Thymus (tissue), 11 donors: Measurements from ENCODE around the gene GPRIN3. TPM values are rescaled to one million over a fixed set of nuclear protein-coding genes. Genes with fewer than 3 reads are reported as not detected.
"Not testable (repeated sequence)": the region's sequence is repeated elsewhere in the genome, so short reads cannot be mapped to it uniquely, and the experiment has no call there.

ENCODE experiments used
- DNase-seq, 9 donors: peaks; one replicate each; pipeline ENCODE4 v3.0.0-alpha.2; 2013; ENCODE audit warnings: low spot score in 9 of 9, low read depth in 6 of 9, missing footprints in 1 of 9
- H3K27ac ChIP-seq, 2 donors: one replicate each; pipeline ENCODE4 v1.5.1; 2013; ENCODE audit warnings: control low read depth in 1 of 2, low read depth in 1 of 2, low read length in 1 of 2, mild to moderate bottlenecking in 1 of 2, moderate library complexity in 1 of 2
- H3K27me3 ChIP-seq, 2 donors: one replicate each; pipeline ENCODE4 v1.5.1; 2013; ENCODE audit warnings: low read length in 1 of 2; ENCODE audit not compliant: control insufficient read depth in 2 of 2, insufficient read depth in 1 of 2
- H3K36me3 ChIP-seq, 2 donors: one replicate each; pipeline ENCODE4 v1.5.1; 2013; ENCODE audit warnings: low read length in 1 of 2, mild to moderate bottlenecking in 1 of 2, moderate library complexity in 1 of 2; ENCODE audit not compliant: control insufficient read depth in 2 of 2, insufficient read depth in 2 of 2
- H3K4me1 ChIP-seq, 2 donors: one replicate each; pipeline ENCODE4 v1.5.1; 2013; ENCODE audit warnings: low read length in 2 of 2; ENCODE audit not compliant: control insufficient read depth in 2 of 2, insufficient read depth in 2 of 2
- H3K4me3 ChIP-seq, 2 donors: one replicate each; pipeline ENCODE4 v1.5.1; 2013; ENCODE audit warnings: low read length in 2 of 2, control low read depth in 1 of 2, mild to moderate bottlenecking in 1 of 2
- H3K9me3 ChIP-seq, 2 donors: one replicate each; pipeline ENCODE4 v1.5.1; 2013; ENCODE audit warnings: low read length in 1 of 2, mild to moderate bottlenecking in 1 of 2; ENCODE audit not compliant: control insufficient read depth in 2 of 2, insufficient read depth in 1 of 2
- WGBS: extraction: QIAGEN DNeasy Blood & Tissue Kit; methylation state at CpG from one replicate; pipeline ENCODE4 v1.1.7; 2013; 5-methylcytosine and 5-hydroxymethylcytosine counted together
- polyA plus RNA-seq: library from polyadenylated mRNA; stranded (reverse); fragments of 200-250 nt; gene quantifications from one replicate; pipeline ENCODE4 v1.2.3, GENCODE V29; 2013
- total RNA-seq: library from RNA; stranded (reverse); fragments of 120-200 nt; gene quantifications from one replicate; pipeline ENCODE4 v1.2.4, GENCODE V29; 2013
- donor health status: healthy.

GPRIN3 gene
- total and polyA plus RNA-seq, 2 donors = 2.6 to 3.4 TPM

GRCh38 chr4:89322671-89323070, 15.1 kb upstream of the GPRIN3 start:
- no peak for DNase-seq
- Histone ChIP-seq H3K27ac (no peak overlapping the region), H3K4me1 (no peaks in the 10 kb centered on the region), H3K36me3 (no peaks in the 10 kb centered on the region), H3K4me3 (no peak overlapping the region), H3K27me3 (no peaks in the 10 kb centered on the region), H3K9me3 (no peaks in the 10 kb centered on the region)

GRCh38 chr4:89319756-89320155, 12.2 kb upstream of the GPRIN3 start:
- Histone ChIP-seq H3K36me3 (no peaks in the 10 kb centered on the region), H3K27me3 (no peaks in the 10 kb centered on the region), H3K27ac (no peak overlapping the region), H3K9me3 (no peaks in the 10 kb centered on the region), H3K4me3 (no peak overlapping the region), H3K4me1 (no peaks in the 10 kb centered on the region)
- no peak for DNase-seq
- 98% methylated on average over 2 of the region's 2 CpGs for WGBS

- DNase-seq = peak in 1 of 9 donors; percentile 46
- H3K27ac ChIP-seq = no peak overlapping the region
- no peaks in the 10 kb centered on the region for H3K36me3 ChIP-seq
- no peak overlapping the region for H3K4me3 ChIP-seq
- H3K27me3 ChIP-seq = no peaks in the 10 kb centered on the region
- 16% methylated on average over 3 of the region's 3 CpGs for WGBS
- H3K4me1 ChIP-seq = no peaks in the 10 kb centered on the region
- H3K9me3 ChIP-seq = no peaks in the 10 kb centered on the region
Observed at GRCh38 chr4:89316931-89317366, 9.3 kb upstream of the GPRIN3 start.

- Histone ChIP-seq H3K4me3 (no peak overlapping the region), H3K36me3 (no peaks in the 10 kb centered on the region), H3K4me1 (no peaks in the 10 kb centered on the region), H3K27me3 (no peaks in the 10 kb centered on the region), H3K27ac (no peak overlapping the region), H3K9me3 (no peaks in the 10 kb centered on the region)
- WGBS = 57% methylated on average over 1 of the region's 1 CpG
- DNase-seq = no peak
Observed at GRCh38 chr4:89316211-89316610, 8.6 kb upstream of the GPRIN3 start.

GRCh38 chr4:89314291-89314690, 6.7 kb upstream of the GPRIN3 start:
- H3K4me3 ChIP-seq = no peak overlapping the region
- H3K27ac ChIP-seq = no peak overlapping the region
- H3K27me3 ChIP-seq = no peaks in the 10 kb centered on the region
- WGBS = 97% methylated on average over 3 of the region's 3 CpGs
- no peaks in the 10 kb centered on the region for H3K9me3 ChIP-seq
- no peaks in the 10 kb centered on the region for H3K36me3 ChIP-seq
- DNase-seq = no peak
- H3K4me1 ChIP-seq = no peaks in the 10 kb centered on the region

- no peak overlapping the region for H3K4me3 ChIP-seq
- no peak for DNase-seq
- peaks cover 2 to 5% of the 10 kb centered on the region in 2 donors for H3K27me3 ChIP-seq
- no peak overlapping the region for H3K27ac ChIP-seq
- no peaks in the 10 kb centered on the region for H3K36me3 ChIP-seq
- H3K9me3 ChIP-seq = no peaks in the 10 kb centered on the region
- peaks cover 2 to 8% of the 10 kb centered on the region in 2 donors for H3K4me1 ChIP-seq
Observed at GRCh38 chr4:89312066-89312465, 4.5 kb upstream of the GPRIN3 start.

- H3K27ac ChIP-seq = no peak overlapping the region
- peaks cover 7 to 12% of the 10 kb centered on the region in 2 donors for H3K4me1 ChIP-seq
- no peak overlapping the region for H3K4me3 ChIP-seq
- 100% methylated on average over 1 of the region's 1 CpG for WGBS
- peaks cover 2 to 9% of the 10 kb centered on the region in 2 donors for H3K27me3 ChIP-seq
- H3K9me3 ChIP-seq = no peaks in the 10 kb centered on the region
- no peaks in the 10 kb centered on the region for H3K36me3 ChIP-seq
- DNase-seq = no peak
Observed at GRCh38 chr4:89311433-89311832, 3.8 kb upstream of the GPRIN3 start.

- 99% methylated on average over 5 of the region's 5 CpGs for WGBS
- DNase-seq, H3K27ac ChIP-seq, H3K4me3 ChIP-seq, H3K9me3 ChIP-seq, H3K27me3 ChIP-seq, H3K36me3 ChIP-seq: not testable (repeated sequence)
- peaks cover 7 to 14% of the 10 kb centered on the region in 2 donors for H3K4me1 ChIP-seq
Observed at GRCh38 chr4:89309154-89309553, 1.6 kb upstream of the GPRIN3 start.

GRCh38 chr4:89308161-89308500, 531 bp upstream of the GPRIN3 start:
- WGBS = 20% methylated on average over 6 of the region's 6 CpGs
- DNase-seq = no peak

GRCh38 chr4:89307178-89307445, 488 bp downstream of the GPRIN3 start:
- Histone ChIP-seq H3K36me3 (no peaks in the 10 kb centered on the region), H3K4me3 (peak overlapping the region; percentile 49 to 80), H3K4me1 (peaks cover 7 to 14% of the 10 kb centered on the region in 2 donors), H3K9me3 (no peaks in the 10 kb centered on the region), H3K27ac (no peak overlapping the region), H3K27me3 (peaks cover 2 to 9% of the 10 kb centered on the region in 2 donors)
- 2% methylated on average over 6 of the region's 6 CpGs for WGBS
- DNase-seq = no peak

More at GRCh38 chr4:89308161-89308500, 531 bp upstream of the GPRIN3 start:
- Histone ChIP-seq H3K4me1 (peaks cover 7 to 14% of the 10 kb centered on the region in 2 donors), H3K36me3 (no peaks in the 10 kb centered on the region), H3K4me3 (peak overlapping the region; percentile 49 to 80), H3K9me3 (no peaks in the 10 kb centered on the region), H3K27ac (no peak overlapping the region), H3K27me3 (peaks cover 2 to 9% of the 10 kb centered on the region in 2 donors)
